Measurements from ENCODE around the gene RPL9.

DNA sequence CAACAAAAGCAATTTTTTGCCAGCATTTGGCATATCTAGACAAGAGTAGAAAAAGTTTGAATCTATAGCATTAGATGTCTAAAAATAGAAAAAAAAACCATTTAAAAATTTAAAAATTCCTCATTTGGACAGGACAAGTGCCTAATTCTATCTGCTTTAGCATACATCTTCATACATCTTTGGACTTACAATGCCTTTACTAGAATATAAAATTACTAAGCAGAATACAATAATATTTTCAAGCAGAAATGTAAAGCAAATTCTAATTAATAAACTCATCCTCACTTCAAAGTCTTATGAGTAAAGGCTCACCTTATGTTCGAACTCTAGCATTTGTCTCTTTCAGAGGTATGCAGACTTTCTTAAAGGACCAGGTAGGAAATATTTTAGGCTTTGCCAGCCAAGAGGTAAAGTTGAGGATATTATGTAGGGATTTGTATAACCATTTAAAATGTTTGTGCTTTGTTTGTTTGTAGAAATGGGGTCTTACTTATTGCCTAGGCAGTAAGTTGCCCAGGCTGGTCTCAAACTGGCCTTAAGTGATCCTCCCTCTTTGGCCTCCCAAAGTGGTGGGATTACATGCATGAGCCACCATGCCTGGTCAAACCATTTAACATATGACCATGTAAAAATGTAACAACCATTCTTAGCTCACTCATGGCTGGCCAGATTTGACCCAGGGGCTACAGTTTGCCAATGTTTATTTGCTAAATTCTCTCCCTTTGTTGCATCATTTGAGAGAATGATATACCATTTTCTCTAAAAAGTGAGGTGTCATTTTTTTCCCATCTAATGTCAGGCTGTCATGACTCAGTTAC, 39.4 kb upstream of the RPL9 start:
- TF ChIP-seq CTCF (IDR thresholded peaks at IDR 0.05) (no peak), POLR2A (IDR thresholded peaks at IDR 0.05) (no peak)

Data from uterus (tissue), 2 donors.